HG03378 (cell line): ENCODE measurements around the gene RFTN1.

ENCODE experiments used
- ATAC-seq: cut with Tn5 transposase; IDR thresholded peaks from one replicate; pipeline ENCODE4 v1.9.1; 2021; ENCODE audit warnings: mild to moderate bottlenecking, moderate library complexity; ENCODE audit not compliant: unreplicated experiment

The RFTN1 gene

GRCh38 chr3:16383864-16384263 is 129.6 kb downstream of the RFTN1 start:
- no peak for ATAC-seq

- peak; percentile 42 for ATAC-seq
These were observed 130.7 kb downstream of the RFTN1 start for GRCh38 chr3:16382845-16383244.

DNA sequence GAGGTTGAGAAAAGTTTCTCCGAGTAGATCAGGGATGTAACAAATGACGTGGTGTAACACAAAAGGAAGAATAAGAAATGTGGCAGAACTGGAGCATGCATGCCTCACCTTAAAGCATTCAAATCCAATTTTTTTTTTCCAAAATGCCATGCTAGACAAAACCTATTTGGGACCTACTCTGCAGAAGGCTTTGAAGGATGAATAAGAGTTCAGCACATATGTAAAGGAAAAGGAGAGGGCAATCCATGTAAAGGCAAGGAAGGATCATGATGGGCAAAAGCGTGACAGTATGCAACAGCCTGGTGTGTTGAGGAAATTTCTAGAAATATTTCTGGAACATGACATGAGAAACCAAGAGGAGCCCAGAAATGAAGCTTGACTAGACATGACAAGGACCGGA is 132.1 kb downstream of the RFTN1 start:
- ATAC-seq: no peak

DNA sequence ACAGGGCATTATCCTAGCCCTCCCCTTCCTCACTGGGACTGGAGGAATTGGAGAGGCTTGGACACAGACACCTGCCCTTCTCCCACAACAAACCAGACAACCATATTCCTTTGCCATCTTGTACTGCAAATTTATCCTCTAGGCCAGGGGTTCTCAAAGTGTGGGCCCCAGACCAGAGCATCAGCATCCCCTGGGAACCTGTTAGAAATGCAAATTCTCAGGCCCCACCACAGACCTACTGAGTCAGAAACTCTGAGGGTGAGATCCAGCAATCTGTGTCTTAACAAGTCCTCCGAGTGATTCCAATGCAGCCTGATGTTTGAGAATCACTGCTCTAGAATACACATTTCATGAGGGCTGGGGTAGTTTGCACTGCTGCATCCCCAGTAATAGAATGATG is 133.1 kb downstream of the RFTN1 start:
- no peak for ATAC-seq

DNA sequence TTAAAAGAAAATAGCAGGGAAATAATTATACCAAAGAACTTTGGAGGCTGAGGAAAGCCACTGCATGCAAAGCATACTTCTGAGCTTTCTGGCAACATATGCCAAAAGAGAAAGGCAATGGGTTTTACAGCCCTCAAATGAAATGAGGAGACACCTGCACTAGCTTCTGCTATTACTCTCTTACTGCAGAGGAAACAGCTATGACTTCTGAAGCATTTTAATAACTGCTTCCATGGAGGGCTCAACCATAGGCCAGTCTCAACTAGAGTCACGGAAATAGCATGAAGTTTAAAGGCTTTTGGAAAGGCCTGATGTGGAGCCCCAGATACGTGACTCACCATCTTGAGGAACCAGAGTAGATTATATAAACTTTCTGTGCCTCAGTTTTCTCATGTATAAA is 133.7 kb downstream of the RFTN1 start:
- peak; percentile 33 for ATAC-seq

GRCh38 chr3:16378920-16379319 is 134.6 kb downstream of the RFTN1 start:
- peak; percentile 59 for ATAC-seq

DNA sequence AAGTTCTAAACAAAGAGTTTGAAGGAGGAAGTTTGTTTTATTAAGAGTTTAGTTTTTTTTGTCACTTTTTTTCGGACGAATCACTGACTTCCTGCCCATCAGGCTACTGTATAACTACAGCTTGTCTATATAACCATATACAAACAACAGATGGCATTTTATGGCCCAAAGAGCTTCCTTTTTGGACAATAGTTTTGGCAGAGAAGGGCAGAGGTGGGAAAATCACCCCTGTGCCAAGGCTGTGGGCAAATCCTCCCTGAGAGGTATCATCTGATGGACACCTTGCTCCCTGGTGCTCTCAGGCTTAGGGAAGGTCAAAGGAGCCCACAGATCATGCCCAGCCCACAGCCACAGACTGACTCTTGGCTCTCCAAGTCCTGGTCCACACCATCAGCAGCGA is 135.1 kb downstream of the RFTN1 start:
- ATAC-seq: no peak

DNA sequence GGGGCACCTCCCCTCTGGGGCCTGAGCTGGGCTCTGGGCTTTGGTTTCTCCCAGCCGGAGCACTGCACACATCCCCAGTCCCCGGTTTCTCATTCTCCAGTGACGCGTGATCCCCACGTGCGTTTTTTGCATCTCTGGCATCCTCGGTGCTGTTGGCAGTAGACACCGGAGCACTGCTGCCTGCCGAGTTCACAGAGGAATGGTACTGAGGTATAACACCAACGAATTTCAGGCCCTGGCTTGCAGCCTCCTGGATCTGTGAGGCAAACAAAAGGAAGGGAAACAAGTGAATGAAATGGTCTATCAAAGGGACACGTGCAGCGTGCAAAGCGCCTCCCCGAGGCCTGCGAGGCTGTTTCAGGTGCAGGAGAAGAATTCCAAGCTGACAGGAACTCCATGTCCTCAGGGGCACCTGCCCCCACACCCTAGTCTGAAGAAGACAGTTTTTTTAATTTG is 135.6 kb downstream of the RFTN1 start:
- ATAC-seq: no peak

DNA sequence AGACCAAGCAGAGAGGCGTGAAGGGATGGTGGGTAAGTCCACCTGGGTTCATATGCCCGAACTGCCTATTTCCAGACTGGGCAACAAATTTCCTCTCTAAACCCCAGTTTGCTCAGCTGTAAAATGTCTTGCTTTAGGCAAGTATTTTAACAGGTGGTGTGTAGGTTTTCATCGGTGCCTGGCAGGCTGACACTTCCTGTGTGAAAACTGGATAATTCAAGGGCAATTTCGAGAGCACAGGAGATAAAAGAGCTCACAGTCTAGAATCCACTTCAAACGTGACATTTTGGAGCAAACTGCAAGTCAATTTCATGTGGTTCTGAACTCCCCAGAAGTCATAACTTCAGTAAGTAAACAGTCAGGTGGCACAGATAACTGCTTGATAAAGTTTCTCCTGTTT is 136.3 kb downstream of the RFTN1 start:
- no peak for ATAC-seq

GRCh38 chr3:16375891-16376290 is 137.6 kb downstream of the RFTN1 start:
- ATAC-seq: no peak

GRCh38 chr3:16374935-16375245 is 138.6 kb downstream of the RFTN1 start:
- ATAC-seq: no peak

DNA sequence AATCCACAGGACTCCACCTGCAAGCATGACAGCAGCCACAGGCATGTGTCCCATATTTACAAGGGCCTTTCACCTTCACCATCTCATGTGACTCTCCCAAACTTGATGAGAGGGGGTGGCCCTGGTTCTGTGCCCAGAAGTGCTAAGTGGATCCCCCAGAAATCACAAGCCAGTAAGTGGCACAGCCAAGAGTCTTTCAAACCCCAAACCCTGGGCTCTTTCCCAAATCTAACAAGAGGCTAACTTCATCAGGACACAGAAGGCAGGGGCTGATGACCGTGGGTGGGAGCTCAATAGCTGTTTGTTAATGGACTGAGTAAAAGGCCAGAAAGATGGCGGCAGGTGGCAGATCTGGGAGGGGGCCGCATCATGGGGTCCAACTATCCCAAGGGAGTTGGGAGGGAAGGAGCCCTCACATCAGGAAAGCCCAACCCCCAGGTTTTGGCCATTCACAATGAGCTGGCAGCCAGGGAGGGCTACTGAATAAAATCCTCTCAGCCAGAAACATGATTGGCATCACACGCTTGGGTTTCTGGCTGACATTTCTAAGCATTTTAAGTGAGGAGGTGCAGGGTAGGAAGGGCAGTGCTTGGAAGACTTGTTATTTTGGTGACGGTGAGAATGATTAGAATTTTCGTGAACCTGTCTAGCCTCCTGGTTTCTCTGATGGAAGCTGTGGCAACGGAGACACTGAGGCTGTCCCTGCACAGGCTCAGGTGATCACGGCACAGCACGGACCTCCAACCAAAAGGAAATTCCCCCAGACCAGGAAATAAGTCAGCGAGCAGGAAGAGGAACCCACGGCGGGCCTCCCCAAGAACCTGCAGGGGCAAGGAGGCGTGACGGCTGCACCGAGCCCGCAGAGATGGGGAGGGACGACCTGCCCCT is 139.2 kb downstream of the RFTN1 start:
- ATAC-seq: no peak

GRCh38 chr3:16373341-16373946 is 140.1 kb downstream of the RFTN1 start:
- ATAC-seq: no peak

GRCh38 chr3:16372362-16373292 is 140.9 kb downstream of the RFTN1 start:
- peak; percentile 34 for ATAC-seq

DNA sequence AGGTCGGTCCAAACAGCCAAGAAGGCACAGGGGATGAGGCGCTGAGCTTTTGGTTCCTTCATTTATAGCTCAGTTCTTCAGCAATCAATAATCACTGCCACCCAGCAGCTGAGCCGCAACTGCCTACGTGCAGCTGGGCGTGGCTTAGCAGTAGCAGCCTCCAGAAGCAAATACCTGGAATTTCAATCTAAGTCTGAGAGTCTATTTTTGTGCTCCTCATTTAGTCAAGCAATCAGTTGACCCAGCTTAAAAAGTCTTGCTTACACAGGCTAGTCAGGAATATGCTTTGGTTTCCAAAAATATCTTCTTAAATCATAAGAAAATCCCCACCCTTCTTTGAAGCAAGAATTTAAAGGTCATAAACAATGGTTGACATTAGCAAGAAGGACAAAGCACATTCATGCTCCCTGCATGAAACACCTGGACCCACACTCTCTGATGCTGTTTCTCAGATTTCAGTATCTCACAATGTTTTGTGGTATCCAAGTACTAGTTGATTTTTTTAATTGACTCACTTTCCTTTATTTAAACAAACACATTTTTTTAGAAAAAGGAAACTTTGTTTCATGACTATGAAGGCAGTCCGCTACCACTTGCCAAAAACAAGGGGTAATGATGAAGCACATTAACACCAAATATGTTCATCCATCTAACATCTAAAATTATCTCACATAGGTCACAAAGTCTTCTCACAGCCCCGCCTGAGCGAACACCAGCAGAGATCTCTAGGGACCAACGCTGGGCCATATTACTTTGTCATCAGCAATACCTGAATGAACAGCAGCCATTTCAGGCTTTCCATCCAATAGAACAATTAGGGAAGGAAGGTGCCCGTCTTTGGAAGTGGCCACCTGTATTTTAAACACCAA is 142.4 kb downstream of the RFTN1 start:
- ATAC-seq: peak; percentile 32

GRCh38 chr3:16370503-16370871 is 143.0 kb downstream of the RFTN1 start:
- ATAC-seq: no peak

GRCh38 chr3:16369885-16370284 is 143.6 kb downstream of the RFTN1 start:
- no peak for ATAC-seq

DNA sequence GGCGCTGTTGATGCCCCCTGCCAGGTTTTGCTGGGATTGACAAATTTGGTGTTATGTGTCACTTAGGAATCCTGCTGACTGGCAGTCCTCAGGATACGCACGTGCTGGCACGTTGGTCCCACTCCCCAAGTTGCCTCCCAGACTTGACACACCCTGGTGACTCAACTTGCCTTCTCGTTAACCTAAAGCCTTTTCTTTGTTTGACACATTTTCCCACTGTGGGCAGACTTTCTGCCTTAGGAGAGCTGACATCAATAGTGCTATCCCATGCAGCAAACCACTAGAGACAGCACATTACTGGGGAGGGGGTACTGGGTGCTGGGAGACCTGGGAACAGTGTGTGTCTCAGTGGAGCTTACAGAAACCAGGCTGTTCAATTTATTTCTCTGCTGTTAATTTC is 144.2 kb downstream of the RFTN1 start:
- ATAC-seq: no peak

DNA sequence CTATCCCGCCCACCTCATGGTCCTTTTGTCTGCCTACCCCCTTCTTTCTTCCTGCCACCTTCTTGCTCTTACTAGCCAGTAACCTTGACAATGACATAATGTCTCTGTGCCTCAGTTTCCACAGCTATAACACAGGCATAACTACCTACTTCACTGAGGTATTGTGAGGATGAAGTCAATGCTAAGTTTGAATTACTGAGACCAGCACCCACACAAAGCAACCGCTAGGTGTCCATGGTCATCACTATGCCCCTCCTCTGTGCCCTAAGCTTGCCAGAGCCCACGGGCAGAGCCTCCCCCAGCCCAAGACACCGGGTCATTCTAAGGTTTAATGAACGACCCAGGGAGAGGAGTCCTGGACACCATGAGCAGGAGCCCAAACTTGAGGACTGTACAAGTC is 146.9 kb downstream of the RFTN1 start:
- ATAC-seq: no peak

GRCh38 chr3:16365491-16366128 is 147.9 kb downstream of the RFTN1 start:
- no peak for ATAC-seq
